H1 (cell line): ENCODE results near the gene VIPR2.

Source experiments
- NANOG ChIP-seq: IDR thresholded peaks from 2 replicates; pipeline ENCODE4 v1.6.1; 2011; ENCODE audit warnings: low read length, low read depth, mild to moderate bottlenecking, inconsistent platforms; ENCODE audit not compliant: insufficient read depth, poor library complexity, severe bottlenecking
- SRF ChIP-seq: IDR thresholded peaks from 2 replicates; pipeline ENCODE4 v1.6.1; 2011; ENCODE audit warnings: mild to moderate bottlenecking, low read depth, low read length, moderate library complexity

GRCh38 chr7:159121068-159121467 lies 23.6 kb downstream of the VIPR2 start:
- TF ChIP-seq NANOG, result no peak
- no peak for TF ChIP-seq SRF
